Stimulated activated CD4-positive, alpha-beta T cell treated with anti-CD3 and anti-CD28 coated beads, Interleukin-12 subunit alpha, Interleukin-12 subunit beta, amount 100 ng/mL, for 24 hours (primary cell): ENCODE measurements around the gene GRIK2.
A peak's percentile ranks its signal among the peaks of the same experiment; 100 is the strongest.
"Not testable (repeated sequence)": the region's sequence is repeated elsewhere in the genome, so short reads cannot be mapped to it uniquely, and the experiment has no call there.

Source experiments
- DNase-seq, 2 experiments: peaks; one replicate each; pipeline ENCODE4 v3.0.0-alpha.2; 2020; ENCODE audit warnings: low read depth in 2 of 2

The GRIK2 gene

DNA sequence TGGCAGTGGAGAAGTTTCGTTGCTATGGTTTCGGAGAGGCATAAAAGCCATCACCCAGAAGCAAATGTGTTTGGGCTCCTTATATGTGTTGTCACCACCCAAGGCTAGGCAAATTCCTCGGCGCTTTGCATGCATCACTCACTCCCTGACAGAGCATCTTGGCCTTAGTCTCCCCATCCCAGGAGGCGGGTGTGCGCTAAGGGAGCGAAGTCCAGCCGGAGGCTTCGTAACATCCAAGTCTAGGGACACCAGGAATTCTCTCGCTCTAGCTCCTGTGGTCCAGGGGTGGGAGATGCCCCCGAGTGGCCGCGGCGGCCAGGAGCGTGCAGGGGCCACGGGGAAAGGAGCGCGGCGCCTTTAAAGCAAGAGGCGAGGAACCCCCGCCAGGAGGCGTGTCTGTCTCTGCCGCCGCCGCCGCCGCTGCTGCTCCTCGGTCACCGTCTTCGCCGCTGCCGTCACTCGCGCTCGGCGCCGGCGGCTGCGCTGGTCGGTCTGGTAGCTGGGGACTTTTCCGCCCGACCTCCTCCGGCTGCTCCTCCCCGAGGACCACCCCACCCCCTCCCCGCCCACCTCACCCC, at the start of gene GRIK2:
Gene GRIK2 (plus strand): TSS at position 458 of the 578 bp plus-strand sequence.
- no peak for DNase-seq

DNA sequence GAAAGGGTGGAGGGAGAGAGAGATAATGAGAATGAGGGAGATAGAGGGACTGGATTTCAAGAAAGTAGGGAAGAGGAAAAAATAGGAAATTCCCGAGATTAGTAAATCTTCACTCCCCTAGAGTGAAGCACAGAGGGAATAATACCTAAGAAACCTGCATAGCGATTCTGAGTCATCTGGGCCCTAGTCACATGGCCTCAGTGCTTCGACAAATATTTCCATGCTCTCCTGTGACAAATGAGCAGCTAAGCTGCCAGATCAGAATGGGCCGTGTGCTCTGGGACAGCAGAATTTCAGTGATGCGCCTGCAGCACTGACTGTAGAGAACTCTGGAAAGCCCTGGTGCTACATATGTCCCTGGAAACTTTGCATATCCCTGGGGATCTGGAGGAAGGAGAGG, 48.6 kb upstream of the GRIK2 start:
- DNase-seq: no peak

DNA sequence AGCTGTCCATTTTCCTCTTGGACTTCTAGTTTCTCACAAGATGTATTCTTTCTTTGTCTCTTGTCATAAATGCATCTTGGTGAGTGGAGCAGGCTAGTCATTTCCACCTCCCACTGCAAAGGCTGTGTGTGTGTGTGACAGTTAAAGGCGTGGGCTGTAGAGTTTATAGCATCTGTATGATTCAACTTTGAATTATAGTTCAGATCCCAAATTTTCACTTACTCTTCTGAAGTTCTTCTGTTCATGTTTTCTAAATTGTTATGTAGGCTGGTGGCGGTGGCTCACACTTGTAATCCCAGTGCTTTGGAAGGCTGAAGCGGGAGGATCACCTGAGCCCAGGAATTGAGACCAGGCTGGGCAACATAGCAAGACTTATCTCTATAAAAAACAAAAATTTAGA, 44.7 kb upstream of the GRIK2 start:
- no peak for DNase-seq

DNA sequence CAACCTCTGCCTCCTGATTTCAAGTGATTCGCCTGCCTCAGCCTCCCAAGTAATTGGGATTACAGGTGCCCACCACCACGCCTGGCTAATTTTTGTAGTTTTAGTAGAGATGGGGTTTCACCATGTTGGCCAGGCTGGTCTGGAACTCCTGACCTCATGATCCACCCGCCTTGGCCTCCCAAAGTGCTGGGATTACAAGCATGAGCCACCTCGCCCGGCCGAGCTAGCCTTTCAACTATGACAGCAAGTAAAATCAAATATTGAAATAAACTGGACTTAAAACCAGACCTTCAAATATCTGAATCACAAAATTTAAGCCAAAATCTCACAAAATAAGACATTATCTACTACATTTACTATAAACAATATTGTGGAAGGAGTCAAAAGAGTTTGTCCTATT, 42.9 kb upstream of the GRIK2 start:
- not testable (repeated sequence) for DNase-seq

DNA sequence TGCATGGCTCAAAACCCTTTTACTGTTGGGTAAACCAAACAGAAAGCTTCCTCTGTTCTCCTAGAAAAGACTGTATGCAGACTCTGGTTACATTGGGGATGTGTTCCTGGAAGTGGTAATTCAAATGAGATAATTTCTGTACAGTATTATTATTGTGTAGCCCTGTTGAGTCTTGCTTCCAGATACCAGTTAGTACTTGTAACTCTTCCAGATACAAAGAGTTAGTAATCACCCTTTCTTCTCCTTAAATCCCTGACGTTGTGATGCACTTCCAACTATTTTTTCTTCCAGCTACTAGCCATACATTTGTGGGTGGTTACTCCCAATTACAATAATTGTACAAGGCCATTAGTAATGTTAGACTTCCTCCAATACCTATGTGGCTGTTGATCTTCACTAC, 42.3 kb upstream of the GRIK2 start:
- DNase-seq: no peak

DNA sequence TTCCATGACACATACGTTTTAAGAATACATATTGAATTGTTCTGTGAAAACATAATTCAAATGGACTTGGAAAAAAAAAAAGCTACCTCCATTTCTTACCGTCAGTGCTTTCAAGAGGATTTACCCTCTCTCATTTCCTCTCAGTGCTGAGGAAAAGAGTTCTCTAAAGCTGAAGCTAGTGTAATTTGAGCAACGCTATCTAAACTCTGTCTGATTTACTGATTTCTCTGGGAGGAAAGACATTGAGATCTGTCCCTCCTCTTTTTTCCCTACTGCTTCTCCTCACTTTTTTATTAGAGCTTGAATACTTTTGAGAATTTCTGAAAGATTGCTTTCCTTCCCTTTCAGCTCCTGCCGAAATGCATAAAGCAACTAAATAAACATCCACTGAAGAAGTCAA, 41.2 kb upstream of the GRIK2 start:
- DNase-seq: no peak

DNA sequence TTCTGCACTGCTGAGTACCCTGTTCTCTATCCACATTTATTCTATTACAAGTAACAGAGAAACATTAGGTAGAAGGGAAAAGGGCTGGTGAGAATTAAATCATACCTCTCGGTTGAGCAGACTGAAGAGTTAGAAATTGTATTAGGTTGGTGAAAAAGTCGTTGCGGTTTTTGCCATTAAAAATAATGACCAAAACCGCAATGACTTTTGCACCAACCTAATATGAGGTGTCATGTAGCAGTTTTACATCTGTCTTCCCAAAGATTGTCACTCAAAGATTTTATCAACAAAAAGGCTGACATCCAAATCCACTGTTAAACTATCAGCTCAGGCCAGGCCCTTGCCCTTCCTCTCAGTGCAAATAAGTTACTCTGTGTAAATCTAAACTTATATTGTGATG, 28.3 kb upstream of the GRIK2 start:
- DNase-seq: no peak

DNA sequence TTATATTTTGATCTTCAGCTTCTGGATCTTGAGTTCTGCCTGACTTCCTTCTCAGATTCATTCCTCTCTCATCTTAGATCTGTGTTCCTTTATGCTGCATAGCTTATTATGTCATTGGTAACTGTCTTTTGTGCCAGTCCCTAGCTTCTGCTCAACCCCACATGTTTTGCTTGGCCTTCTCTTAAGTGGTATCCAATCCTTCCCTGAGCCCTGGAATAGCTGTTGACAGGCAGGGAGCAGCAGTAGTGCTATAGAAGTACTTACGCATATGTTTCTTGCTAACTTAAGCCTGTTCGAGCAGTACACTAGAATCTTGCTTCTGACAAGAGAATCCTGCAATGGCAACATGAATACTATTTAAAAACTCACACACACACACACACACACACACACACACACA, 13.6 kb upstream of the GRIK2 start:
- DNase-seq: no peak

DNA sequence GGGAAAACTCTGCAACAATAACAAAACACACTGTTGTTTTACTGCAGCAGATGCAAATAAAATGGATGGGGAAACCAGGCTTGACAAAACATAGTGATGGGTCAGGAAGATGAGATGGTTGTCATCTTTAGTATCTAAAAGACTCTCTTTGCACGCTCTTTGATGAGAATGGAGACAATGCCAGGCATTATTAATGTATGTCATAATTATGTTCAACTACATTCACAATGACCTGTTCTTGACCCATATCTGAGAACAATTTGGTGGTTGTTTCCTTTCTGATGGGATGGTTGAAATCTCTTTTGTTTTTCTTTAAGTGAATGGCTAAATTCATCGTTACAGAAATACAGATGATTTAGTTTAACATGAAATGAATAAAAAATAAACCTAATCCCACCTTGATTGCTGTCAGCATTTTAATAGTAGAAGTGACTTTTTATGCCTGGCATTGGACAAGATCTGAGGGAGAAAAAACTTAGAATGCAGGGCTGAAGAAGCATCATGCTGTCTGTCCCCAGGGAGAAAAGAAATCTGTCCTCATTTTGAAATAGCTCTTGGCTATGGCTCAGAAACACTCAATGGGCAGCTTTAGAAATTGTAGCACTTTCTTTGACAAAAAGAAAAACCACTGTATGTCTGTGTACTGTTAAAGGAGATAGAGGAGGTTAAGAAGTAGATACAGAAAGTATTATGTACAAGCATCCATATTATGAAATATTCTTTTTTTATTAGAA, 12.4 kb upstream of the GRIK2 start:
- DNase-seq: no peak

DNA sequence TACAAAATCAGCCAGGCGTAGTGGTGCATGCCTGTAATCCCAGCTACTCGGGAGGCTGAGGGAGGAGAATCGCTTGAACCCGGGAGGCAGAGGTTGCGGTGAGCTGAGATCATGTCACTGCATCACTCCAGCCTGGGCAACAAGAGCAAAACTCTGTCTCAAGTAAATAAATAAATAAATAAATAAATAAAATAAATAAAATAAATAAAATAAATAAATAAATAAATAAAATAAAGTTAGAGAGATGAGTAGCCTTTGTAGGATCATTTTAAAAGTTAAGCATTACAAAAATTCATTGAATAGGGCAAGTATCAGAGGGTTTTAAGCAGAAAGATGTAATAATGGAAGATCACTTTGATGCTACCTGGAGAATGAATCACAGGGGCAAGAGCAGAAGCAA, 9.8 kb upstream of the GRIK2 start:
- DNase-seq: not testable (repeated sequence)

DNA sequence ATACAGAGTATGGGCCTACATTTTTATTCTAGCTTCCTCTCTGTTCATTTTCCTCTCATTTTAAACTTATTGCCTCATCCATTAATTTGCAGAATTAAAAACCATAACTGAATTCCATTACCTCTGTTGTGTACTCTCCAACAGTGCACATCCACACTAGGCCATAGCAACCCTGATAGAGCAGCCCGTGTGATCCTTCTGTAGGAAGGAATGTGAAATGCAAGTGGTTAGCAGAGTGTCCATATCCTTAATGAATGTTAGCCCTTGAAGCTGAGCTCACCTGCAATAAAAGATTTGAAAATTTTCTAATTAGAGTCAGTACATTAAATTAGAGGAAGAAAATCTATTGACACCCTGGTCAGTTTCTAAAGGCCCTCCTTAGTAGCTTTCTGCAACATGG, 6.5 kb upstream of the GRIK2 start:
- DNase-seq: no peak

DNA sequence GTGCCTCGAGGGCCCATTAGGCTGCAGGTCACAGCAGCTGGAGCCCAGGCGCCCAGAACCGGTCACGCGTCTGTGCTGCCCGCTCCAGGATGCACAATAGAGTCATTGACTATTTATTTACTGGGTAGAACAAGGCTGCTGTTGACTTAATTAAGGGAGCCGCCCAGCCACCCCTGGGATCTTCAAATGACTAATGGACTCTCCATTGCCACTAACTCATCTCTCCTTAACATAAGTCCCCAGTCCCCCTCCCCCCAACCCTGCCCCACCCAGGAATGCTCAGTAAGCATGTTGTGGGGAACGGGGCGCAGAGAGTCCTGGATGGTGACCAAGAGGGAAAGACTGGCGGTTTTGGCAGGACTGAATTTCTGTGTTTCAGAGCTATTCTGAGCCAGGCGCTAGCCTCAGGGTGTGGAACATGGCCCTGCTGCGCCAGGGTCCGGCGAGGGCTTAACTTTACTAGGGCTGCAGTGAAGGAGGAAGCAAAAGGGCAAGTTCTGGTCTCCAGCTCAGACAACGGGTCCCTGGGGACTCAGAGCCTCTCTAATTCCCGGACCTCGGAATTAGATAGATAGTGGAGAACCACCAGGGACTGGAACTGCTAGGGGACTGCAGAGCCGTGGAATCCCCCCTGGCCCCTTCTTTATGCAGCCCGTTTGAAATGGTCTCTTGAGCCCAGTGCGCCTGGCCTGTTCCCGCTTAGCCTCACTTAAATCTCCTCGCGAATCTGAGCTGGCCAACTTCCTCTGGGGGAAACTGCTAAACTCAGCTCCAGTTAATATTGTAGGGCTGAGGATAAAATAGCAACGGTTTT, 1.5 kb upstream of the GRIK2 start:
- DNase-seq: no peak

DNA sequence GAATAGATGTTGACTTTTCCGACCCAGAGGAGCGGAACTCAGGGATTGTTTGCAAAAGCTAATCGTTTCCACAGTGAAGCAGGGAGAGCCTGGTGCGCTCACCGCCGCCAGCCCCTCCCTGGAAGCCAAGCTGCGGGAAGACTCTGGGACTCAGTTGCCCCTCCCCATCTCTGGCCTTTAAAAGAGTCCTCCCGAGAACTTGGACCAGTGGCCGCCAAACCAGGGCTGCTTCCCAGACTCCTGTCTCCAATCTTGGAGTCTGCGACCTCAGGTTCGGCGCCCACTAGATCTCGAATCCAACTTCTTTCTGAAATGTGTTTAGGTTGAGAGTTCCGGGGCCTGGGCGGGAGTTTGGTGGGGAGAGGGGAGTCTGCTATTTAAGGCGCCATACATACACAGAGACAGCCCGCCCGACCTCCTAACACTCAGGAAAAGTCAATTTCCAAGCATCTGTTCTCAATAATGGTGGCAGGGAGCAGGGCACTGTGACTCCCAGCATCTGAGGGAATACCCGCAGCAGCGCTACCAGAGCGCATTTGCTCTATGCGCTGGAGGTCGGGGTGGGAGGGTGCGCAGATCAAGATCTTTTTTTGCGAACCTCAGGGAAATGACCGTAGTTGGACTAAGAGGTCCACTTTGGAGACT, 800 bp upstream of the GRIK2 start:
- DNase-seq: no peak

DNA sequence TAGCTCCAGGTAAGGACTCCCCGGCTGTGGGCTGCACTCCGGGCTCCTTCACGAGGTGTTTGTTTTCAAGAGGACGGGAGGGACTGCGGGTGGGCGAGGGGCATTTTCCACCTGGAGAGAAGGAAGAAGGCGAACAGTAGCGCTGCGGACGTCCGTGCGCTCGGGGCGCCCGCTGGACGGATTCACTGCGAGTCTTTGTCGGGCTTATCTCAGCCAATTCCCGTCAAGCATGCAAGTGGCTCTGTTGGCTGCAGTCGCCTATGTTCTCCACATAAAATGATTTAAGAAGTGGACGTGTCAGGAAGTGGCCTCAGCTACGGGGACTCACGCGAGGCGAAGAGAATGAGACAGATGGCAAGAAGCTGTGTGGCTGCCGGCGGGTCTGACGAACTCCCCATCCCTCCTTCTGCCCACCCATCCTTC, 332 bp downstream of the GRIK2 start:
- no peak for DNase-seq

DNA sequence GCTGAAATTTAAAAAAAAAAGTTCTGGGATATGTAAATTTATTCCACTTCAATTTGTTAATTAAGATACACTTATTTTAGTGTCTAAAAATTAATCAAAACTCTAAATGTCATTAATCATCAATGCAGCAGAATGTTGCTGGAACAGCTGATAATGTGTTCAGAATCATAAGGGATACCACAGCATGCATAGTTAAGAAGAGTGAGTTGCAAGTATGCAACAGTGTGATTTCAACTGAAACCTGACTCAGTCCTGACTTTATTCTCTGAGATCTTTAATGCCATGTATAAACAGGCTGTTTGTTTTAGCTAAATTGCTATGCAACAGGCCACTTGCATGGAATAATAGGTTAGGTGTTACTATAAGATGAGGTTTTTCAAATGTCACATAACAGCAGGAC, 1.4 kb downstream of the GRIK2 start:
- no peak for DNase-seq

DNA sequence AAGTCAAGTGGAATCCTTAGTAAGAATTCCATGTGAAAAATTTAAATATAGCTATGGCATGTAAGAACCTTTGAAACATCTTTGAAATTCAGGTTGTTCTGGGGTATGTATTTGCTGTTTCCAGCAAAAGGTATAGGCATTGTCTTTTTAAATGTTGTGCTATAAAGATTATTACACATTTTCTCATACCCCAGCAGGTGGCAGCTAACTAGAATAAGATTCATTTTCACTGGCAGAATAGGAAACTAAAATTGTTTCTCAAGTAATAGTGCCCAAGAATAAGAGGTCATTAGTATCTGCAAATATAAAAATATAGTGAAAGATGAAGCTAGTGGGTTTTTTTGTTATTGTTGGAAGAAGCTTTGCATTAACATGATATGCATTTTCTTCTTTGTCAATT, 1.8 kb downstream of the GRIK2 start:
- no peak for DNase-seq

DNA sequence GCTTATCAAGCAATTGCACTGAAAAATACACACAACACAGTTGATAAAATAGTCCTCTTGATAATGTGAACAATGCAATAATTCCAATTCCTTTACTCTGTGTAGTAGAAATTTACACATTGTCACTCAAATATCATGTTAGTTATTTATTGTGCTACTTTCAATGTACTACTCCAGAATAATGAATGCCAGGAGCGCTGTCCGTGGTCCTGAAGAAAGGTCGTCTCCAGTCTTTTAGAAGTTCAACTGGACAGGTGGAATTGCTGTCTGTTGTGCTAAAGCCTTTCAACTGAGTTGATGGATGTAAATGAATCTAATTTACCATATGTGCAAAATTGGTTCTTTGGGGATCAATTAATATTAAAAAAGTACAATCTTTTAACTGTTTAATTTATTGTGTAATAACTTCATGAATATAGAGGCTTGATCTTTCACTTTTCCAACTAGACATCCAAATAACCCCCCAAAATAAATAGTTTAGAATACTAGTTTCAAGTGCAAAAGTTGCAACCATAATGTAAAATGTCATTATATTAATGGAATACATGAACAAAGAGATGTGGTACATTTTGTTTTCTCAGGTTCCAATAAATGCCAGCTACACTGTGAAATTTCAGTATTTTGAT, 3.2 kb downstream of the GRIK2 start:
- peak in 1 of 2 experiments; percentile 22 for DNase-seq

DNA sequence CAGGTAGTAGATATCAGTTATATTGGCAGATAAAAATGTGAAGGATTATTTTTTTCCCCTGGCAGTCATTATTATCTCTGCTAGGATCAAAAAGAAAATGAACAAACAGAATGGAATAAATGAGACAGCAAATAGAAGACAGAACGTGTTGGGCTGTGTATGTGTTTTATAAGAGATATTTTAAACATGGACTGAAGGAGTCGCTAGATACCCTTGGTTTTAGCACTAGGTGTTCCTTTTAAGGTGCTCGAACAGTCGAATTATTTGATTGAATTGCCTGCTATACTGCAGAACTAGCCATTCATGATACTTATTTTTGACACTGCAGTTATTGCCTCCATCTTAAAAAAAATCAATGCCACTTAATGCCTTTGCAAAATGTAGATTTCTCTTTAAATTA, 3.7 kb downstream of the GRIK2 start:
- no peak for DNase-seq

DNA sequence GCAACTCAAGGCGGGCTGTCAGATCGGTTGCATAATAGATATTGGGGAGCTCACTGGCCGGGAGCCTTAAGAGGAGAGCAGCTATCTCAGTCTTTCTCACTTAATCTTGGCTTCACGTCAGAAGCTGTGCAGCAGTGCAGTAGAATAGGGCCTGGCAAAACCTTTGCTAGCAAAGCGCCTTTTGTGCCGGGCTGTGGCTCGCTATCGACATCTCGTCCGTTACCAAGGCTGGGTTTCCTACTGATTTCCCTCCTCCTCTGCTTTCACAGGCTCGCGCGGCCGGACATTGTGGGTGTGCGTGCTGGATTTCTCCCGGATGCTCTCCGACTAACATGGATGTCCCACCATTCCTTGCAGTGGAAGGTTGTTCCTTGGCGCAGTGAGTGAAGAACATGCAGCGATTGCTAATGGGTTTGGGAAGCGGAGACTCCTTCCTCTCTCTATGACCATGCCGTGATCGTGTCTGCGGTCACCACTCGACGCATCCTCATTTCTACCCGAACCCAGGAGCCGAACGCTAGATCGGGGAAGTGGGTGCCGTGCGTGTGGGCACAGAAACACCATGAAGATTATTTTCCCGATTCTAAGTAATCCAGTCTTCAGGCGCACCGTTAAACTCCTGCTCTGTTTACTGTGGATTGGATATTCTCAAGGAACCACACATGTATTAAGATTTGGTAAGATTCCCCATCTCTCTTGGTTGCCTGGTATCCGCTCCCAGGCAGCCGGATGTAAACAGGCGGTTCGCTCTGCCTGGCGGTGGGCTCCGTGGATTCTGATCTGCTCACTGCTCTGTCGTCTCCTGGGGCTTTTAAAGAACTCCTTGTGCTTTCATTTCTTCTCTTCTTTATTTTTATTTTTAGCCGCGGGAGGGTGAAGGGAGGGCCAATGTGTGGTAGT, 5.5 kb downstream of the GRIK2 start:
- no peak for DNase-seq

DNA sequence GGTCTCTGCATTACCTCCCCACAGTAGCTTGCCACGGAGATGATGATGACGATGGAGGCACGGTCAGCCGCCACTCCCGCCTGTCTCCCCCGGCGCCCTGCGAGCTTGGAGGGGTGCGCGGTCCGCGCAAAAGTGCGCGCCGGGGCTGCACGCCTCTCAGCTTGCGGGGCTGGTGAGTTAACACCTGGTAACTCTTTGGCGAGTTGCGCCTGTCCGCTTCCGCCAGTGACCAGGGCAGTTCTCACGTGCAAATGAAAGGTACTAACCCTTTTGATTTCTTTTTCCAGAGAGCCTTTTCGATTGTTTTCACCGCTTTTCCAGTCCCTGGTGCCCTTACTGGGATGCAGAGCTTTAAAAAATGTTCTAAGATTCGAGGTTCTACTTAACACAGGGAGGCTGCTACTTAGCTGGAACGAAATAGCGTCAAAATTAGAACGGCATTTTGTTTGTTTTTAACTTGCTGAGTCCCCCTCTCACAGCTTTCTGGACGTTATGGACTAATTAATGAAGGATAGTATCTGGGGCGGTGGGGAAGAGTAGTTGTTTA, 6.2 kb downstream of the GRIK2 start:
- DNase-seq: no peak
